Activated CD8-positive, alpha-beta T cell treated with anti-CD3 and anti-CD28 coated beads for 36 hours (primary cell): ENCODE data around the gene DUS1L. TPM values are rescaled to one million over a fixed set of nuclear protein-coding genes. Genes with fewer than 3 reads are reported as not detected.
A peak's percentile ranks its signal among the peaks of the same experiment; 100 is the strongest.

Source experiments
- ATAC-seq: fragments of 200-7000 bp; cut with Tn5 transposase; one replicate; pipeline ENCODE4 v1.10.0; 2021; ENCODE audit warnings: mild to moderate bottlenecking, moderate library complexity
- CTCF ChIA-PET: fragments of 350-600 bp; sonication (Branson Sonifier 250); formaldehyde crosslinking; loops from one replicate; lab custom pipeline; 2021; ENCODE audit warnings: antibody characterized with exemption; lab: Charles Lee
- POLR2A ChIA-PET: fragments of 350-600 bp; sonication (Branson Sonifier 250); formaldehyde crosslinking; loops from one replicate; lab custom pipeline; 2021; ENCODE audit warnings: antibody characterized with exemption; lab: Charles Lee
- DNase-seq: peaks from one replicate; pipeline ENCODE4 v3.0.0-alpha.2; 2020
- H3K27ac Mint-ChIP-seq: one replicate; pipeline ENCODE4 v1.8.0; 2021; ENCODE audit warnings: mild to moderate bottlenecking, mixed read lengths
- H3K27me3 Mint-ChIP-seq: one replicate; pipeline ENCODE4 v1.8.0; 2021; ENCODE audit warnings: mixed read lengths
- H3K36me3 Mint-ChIP-seq: one replicate; pipeline ENCODE4 v1.8.0; 2021; ENCODE audit warnings: low read depth, mixed read lengths
- H3K4me1 Mint-ChIP-seq: one replicate; pipeline ENCODE4 v1.8.0; 2021; ENCODE audit warnings: low read depth, mixed read lengths
- H3K4me3 Mint-ChIP-seq: one replicate; pipeline ENCODE4 v1.8.0; 2021; ENCODE audit warnings: mild to moderate bottlenecking, moderate library complexity, mixed read lengths
- H3K9me3 Mint-ChIP-seq: one replicate; pipeline ENCODE4 v1.8.0; 2021; ENCODE audit warnings: mixed read lengths
- intact Hi-C: fragments of 100-400 bp; cut with micrococcal nuclease; formaldehyde crosslinking; loops from one replicate; pipeline ENCODE4 v1.10.0; 2022
- total RNA-seq, 2 experiments: library from RNA; stranded (reverse); gene quantifications; one replicate each; pipeline ENCODE4 v1.2.3, GENCODE V29; 2021
- TF ChIP-seq, protein P1 (sequence below): fragments of 200-600 bp; IDR thresholded peaks from one replicate; pipeline ENCODE4 v1.8.0; 2022; ENCODE audit warnings: antibody characterized with exemption, mild to moderate bottlenecking

DUS1L gene
- total RNA-seq, 2 experiments from 2014 or later = 139 to 140 TPM

DNA sequence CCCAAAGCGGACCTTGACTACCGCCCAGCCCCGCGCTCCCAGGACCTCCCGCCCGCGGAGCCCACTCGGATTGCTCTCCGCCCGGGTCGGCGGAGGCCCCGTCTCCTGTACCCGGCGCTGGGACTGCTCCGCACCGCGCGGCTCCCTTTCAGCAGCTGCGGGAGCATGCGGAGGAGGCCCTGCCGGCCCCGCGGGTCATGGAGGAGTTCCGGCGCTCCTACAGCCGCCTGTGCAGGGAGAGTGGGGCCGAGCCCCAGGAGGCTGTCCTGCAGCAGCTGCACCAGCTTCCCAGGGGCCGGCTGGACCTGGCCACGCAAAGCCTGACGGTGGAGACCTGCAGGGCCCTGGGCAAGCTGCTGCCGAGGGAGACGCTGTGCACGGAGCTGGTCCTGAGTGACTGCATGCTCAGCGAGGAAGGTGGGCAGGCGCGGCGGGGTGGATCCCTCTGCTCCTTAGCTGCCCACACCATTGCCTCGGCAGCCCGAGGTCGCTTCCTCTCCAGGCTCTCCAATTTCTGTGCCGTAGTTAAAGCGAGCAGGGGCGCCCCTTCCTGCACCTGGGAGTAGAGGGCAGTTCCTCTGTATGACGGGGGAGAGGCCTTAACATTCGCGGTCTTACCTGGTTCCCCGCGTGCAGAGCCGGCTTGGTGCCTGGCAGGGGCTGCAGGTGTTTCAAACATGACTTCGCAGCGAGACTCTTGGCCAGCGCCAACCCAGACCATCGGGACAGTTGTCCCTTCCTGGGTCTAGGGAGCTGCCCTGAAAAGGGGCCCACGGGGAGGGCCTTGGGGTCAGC lies 42.0 kb downstream of the DUS1L start:
- peaks cover 3% of the 10 kb centered on the region for H3K36me3 Mint-ChIP-seq
- peaks cover 12% of the 10 kb centered on the region for H3K4me1 Mint-ChIP-seq
- CTCF ChIA-PET = interaction anchor here (1.0 to 6.5 kb wide), 6 partner anchors 9 to 215 kb away, joined by 3 to 121 read pairs (median 4); partner anchors contain the start of genes DCXR, MAFG and NOTUM
- TF ChIP-seq, protein P1, sequence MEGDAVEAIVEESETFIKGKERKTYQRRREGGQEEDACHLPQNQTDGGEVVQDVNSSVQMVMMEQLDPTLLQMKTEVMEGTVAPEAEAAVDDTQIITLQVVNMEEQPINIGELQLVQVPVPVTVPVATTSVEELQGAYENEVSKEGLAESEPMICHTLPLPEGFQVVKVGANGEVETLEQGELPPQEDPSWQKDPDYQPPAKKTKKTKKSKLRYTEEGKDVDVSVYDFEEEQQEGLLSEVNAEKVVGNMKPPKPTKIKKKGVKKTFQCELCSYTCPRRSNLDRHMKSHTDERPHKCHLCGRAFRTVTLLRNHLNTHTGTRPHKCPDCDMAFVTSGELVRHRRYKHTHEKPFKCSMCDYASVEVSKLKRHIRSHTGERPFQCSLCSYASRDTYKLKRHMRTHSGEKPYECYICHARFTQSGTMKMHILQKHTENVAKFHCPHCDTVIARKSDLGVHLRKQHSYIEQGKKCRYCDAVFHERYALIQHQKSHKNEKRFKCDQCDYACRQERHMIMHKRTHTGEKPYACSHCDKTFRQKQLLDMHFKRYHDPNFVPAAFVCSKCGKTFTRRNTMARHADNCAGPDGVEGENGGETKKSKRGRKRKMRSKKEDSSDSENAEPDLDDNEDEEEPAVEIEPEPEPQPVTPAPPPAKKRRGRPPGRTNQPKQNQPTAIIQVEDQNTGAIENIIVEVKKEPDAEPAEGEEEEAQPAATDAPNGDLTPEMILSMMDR = no peak
- POLR2A ChIA-PET = interaction anchor here (0.6 to 1.2 kb wide), 3 partner anchors 12 to 388 kb away, joined by 4 read pairs; no protein-coding TSS in a partner anchor
- no peaks in the 10 kb centered on the region for H3K9me3 Mint-ChIP-seq
- ATAC-seq = peak; percentile 0
- no peaks in the 10 kb centered on the region for H3K27me3 Mint-ChIP-seq
- H3K27ac Mint-ChIP-seq = no peak overlapping the region
- peak; percentile 48 for DNase-seq
- H3K4me3 Mint-ChIP-seq = peak overlapping the region; percentile 89
- intact Hi-C loops = loop anchor here (5.0 to 10.0 kb wide), 2 partner anchors 66 to 131 kb away; no protein-coding TSS in a partner anchor

DNA sequence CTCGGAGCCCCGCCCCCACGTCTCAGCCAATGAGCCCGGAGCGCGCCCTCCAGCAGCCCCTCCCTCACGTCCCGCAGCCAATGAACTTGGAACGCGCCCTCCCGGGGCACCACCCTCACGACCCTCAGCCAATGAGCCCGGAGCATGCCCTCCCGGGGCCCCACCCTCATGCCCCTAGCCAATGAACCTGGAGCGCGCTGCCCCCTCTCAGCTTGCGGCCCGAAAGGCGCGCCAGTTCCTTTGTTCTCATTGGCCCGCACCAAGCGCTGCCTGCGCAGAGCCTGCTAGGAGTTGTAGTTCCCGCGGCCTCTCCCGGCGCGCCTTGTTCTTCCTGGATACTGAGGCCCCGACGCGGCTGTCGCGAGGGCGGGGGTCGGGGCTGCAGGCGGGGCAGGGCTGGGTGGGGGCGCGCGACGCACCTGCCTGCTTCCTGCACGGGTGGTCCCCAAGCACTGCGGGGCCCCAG lies 42.6 kb downstream of the DUS1L start, which contains the start of gene LRRC45:
Gene LRRC45, plus strand, starts transcription at position 325 of the 466 bp plus-strand sequence. CDS start 339 bp downstream, outside the sequence.
- no peaks in the 10 kb centered on the region for H3K9me3 Mint-ChIP-seq
- no peaks in the 10 kb centered on the region for H3K27me3 Mint-ChIP-seq
- H3K36me3 Mint-ChIP-seq = peaks cover 5% of the 10 kb centered on the region
- ATAC-seq (peak; percentile 96), DNase-seq (peak; percentile 100)
- peak within 1 kb of the TSS; percentile 89 for H3K4me3 Mint-ChIP-seq
- POLR2A ChIA-PET = interaction anchor here (0.6 to 1.3 kb wide), 6 partner anchors 7 to 427 kb away, joined by 3 to 4 read pairs (median 4); no protein-coding TSS in a partner anchor
- intact Hi-C loops = loop anchor here (5.0 to 10.0 kb wide), 2 partner anchors 66 to 132 kb away; no protein-coding TSS in a partner anchor
- TF ChIP-seq, protein P1 = no peak
- CTCF ChIA-PET = interaction anchor here (1.0 to 6.5 kb wide), 9 partner anchors 10 to 339 kb away, joined by 3 to 121 read pairs (median 3); partner anchors contain the start of genes ARL16, DCXR, HGS and MAFG
- H3K4me1 Mint-ChIP-seq = peaks cover 12% of the 10 kb centered on the region
- H3K27ac Mint-ChIP-seq = peak within 1 kb of the TSS; percentile 34

DNA sequence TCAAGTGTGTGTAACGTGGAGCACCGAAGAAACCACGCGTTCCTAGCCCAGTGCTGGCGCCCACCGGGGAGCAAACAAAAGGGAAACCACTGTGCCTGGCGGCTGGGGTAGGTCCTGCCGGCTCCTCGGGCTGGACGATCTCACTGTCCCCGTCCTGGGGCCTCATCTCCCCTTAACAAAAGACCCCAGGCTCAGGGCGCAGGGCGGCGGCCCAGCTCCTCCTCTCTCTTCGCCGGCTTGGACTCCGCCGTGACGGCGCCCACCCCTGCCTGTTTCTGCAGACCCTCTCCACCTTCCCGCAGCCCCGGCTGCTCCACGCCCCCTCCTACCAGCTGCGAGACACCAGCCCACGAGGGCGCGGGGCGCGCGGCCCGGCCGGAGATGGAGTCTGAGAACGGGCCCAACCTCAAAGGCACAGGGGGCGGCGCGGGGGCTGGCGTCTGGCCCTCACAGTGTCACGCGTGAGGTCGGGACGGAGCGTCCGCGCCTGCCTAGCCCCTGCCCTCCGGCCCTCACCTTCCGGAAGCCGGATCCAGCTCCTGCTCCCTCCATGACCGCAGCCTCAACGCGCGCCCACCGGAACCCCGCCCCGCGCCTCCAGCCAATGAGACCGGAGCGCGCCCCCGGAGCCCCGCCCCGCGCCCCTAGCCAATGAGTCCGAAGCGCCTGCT lies 43.2 kb downstream of the DUS1L start, which contains the start of gene CENPX:
Gene CENPX, minus strand, starts transcription at position 569 of the 671 bp plus-strand sequence. Its CDS starts 17 bp downstream, at position 552.
- Mint-ChIP-seq H3K27ac (peak within 1 kb of the TSS; percentile 34), H3K27me3 (no peaks in the 10 kb centered on the region), H3K9me3 (no peaks in the 10 kb centered on the region), H3K4me1 (peaks cover 12% of the 10 kb centered on the region), H3K36me3 (peaks cover 5% of the 10 kb centered on the region), H3K4me3 (peak within 1 kb of the TSS; percentile 89)
- ChIA-PET POLR2A (interaction anchor here (0.6 to 1.3 kb wide), 5 partner anchors 8 to 427 kb away, joined by 3 to 4 read pairs (median 4); no protein-coding TSS in a partner anchor), CTCF (interaction anchor here (1.0 to 6.5 kb wide), 15 partner anchors 8 to 339 kb away, joined by 3 to 121 read pairs (median 6); partner anchors contain the start of genes ARL16, DCXR, HGS and MAFG)
- no peak for ATAC-seq
- TF ChIP-seq, protein P1 = no peak
- DNase-seq = no peak
- intact Hi-C loops = loop anchor here (5.0 to 10.0 kb wide), 2 partner anchors 65 to 132 kb away; no protein-coding TSS in a partner anchor

DNA sequence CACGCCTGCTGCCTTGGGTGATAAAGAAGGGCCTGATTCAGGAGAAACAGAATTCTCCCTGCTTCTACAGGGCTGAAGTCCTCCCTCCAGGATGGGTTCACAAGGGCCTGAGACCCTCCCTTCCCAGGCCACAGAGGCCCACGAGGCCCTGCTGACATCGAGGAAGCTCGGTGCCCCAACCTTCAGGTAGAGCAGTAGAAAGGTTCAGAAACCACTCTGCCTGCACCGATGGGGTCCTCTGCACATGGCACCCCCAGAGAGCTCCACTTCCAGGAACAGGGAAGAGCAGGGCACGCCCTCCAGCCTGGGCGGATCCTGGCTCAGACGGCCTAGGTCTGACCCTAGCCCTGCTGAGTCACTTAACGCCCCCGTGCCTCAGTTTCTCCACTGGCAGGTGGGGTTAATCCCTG lies 43.7 kb downstream of the DUS1L start:
- H3K4me1 Mint-ChIP-seq = peaks cover 12% of the 10 kb centered on the region
- ATAC-seq = no peak
- intact Hi-C loops = loop anchor here (5.0 to 10.0 kb wide), 2 partner anchors 65 to 133 kb away; no protein-coding TSS in a partner anchor

More for the DNA sequence above, 43.7 kb downstream of the DUS1L start:
- no peaks in the 10 kb centered on the region for H3K9me3 Mint-ChIP-seq
- ChIA-PET POLR2A (interaction anchor here (0.6 to 2.2 kb wide), 7 partner anchors 9 to 428 kb away, joined by 3 to 9 read pairs (median 3); partner anchors contain the start of gene ASPSCR1), CTCF (interaction anchor here (0.7 to 6.5 kb wide), 19 partner anchors 8 to 338 kb away, joined by 3 to 121 read pairs (median 4); partner anchors contain the start of genes ARL16, DCXR, HGS and MAFG)
- DNase-seq = no peak
- H3K4me3 Mint-ChIP-seq = peak overlapping the region; percentile 89
- TF ChIP-seq, protein P1 = no peak
- peaks cover 5% of the 10 kb centered on the region for H3K36me3 Mint-ChIP-seq
- H3K27me3 Mint-ChIP-seq = no peaks in the 10 kb centered on the region
- H3K27ac Mint-ChIP-seq = peak overlapping the region; percentile 34
